SK-N-SH treated with all-trans-retinoic acid at 6 μM for 48 hours (cell line): ENCODE data around the gene ANKFN1.

Source experiments
- ARNTL ChIP-seq: fragments of 450-650 bp; formaldehyde crosslinking; IDR thresholded peaks from 2 replicates; pipeline ENCODE4 v1.5.0; 2020; ENCODE audit warnings: low read depth, mild to moderate bottlenecking, moderate library complexity, borderline replicate concordance
- CREB5 ChIP-seq: fragments of 250-450 bp; sonication (Bioruptor Pico); IDR thresholded peaks from 2 replicates; pipeline ENCODE4 v1.5.1; 2020; ENCODE audit warnings: low read depth, mild to moderate bottlenecking, moderate library complexity
- ZC3H10 ChIP-seq: fragments of 250-450 bp; sonication (Bioruptor Pico); IDR thresholded peaks from 2 replicates; pipeline ENCODE4 v1.5.1; 2021; ENCODE audit warnings: mild to moderate bottlenecking, moderate library complexity
- ZFP30 ChIP-seq: fragments of 450-650 bp; formaldehyde crosslinking; IDR thresholded peaks from 2 replicates; pipeline ENCODE4 v1.5.0; 2022; ENCODE audit warnings: mild to moderate bottlenecking, moderate library complexity
- TF ChIP-seq, protein P1 (sequence below): fragments of 250-450 bp; sonication (Bioruptor Pico); IDR thresholded peaks from 2 replicates; pipeline ENCODE4 v1.8.0; 2020; ENCODE audit warnings: mild to moderate bottlenecking, moderate library complexity, borderline replicate concordance

GRCh38 chr17:56367366-56367765 lies 214.1 kb downstream of the ANKFN1 start:
- TF ChIP-seq, protein P1, sequence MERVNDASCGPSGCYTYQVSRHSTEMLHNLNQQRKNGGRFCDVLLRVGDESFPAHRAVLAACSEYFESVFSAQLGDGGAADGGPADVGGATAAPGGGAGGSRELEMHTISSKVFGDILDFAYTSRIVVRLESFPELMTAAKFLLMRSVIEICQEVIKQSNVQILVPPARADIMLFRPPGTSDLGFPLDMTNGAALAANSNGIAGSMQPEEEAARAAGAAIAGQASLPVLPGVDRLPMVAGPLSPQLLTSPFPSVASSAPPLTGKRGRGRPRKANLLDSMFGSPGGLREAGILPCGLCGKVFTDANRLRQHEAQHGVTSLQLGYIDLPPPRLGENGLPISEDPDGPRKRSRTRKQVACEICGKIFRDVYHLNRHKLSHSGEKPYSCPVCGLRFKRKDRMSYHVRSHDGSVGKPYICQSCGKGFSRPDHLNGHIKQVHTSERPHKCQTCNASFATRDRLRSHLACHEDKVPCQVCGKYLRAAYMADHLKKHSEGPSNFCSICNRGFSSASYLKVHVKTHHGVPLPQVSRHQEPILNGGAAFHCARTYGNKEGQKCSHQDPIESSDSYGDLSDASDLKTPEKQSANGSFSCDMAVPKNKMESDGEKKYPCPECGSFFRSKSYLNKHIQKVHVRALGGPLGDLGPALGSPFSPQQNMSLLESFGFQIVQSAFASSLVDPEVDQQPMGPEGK, result no peak
- TF ChIP-seq CREB5 (CRISPR knock-in tag) (no peak), ZC3H10 (no peak), ZFP30 (CRISPR knock-in tag) (no peak), ARNTL (CRISPR knock-in tag) (no peak)
